Keratinocyte (primary cell): ENCODE results near the gene RNF8. TPM values are rescaled to one million over a fixed set of nuclear protein-coding genes. Genes with fewer than 3 reads are reported as not detected.

Experiments used
- DNase-seq: peaks from one replicate; pipeline ENCODE4 v3.0.0-alpha.2; 2011; ENCODE audit warnings: low read depth, missing footprints, low spot score
- FAIRE-seq: peaks from 2 replicates; lab custom pipeline; 2011; peaks lifted over from hg19 to GRCh38; lab: Jason Lieb, UNC
- H2AFZ ChIP-seq: 2 replicates; pipeline ENCODE4 v1.6.0; 2012; ENCODE audit warnings: low read length, control low read depth, inconsistent platforms; ENCODE audit not compliant: control insufficient read depth
- H3K27ac ChIP-seq: 2 replicates; pipeline ENCODE4 v1.5.1; 2011; ENCODE audit warnings: low read length; ENCODE audit not compliant: control insufficient read depth, insufficient read depth
- H3K27me3 ChIP-seq: 3 replicates; pipeline ENCODE4 v1.6.0; 2011; ENCODE audit warnings: low read length; ENCODE audit not compliant: control insufficient read depth, insufficient read depth; ENCODE audit errors: extremely low read depth
- H3K36me3 ChIP-seq, 2 experiments: 2 replicates in 1 of 2; 3 replicates in 1 of 2; pipeline ENCODE4 v1.5.1; 2011; ENCODE audit warnings: low read length in 2 of 2, mild to moderate bottlenecking in 1 of 2; ENCODE audit not compliant: control insufficient read depth in 2 of 2, insufficient read depth in 2 of 2; ENCODE audit errors: extremely low read depth in 1 of 2
- H3K4me1 ChIP-seq: 3 replicates; pipeline ENCODE4 v1.5.1; 2011; ENCODE audit warnings: low read length; ENCODE audit not compliant: control insufficient read depth, insufficient read depth; ENCODE audit errors: extremely low read depth
- H3K4me2 ChIP-seq: 3 replicates; pipeline ENCODE4 v1.6.0; 2011; ENCODE audit warnings: low read depth, low read length; ENCODE audit not compliant: control insufficient read depth, insufficient read depth; ENCODE audit errors: extremely low read depth
- H3K4me3 ChIP-seq, 3 experiments: fragments of 200-600 bp in 1 of 3; sonication (generic) in 1 of 3; 2 replicates in 2 of 3; 3 replicates in 1 of 3; pipeline ENCODE4 v1.5.1; 2011 to 2016; ENCODE audit warnings: low read length in 3 of 3, mild to moderate bottlenecking in 3 of 3, control low read depth in 2 of 3, inconsistent platforms in 1 of 3, low read depth in 1 of 3, mixed read lengths in 1 of 3, mixed run types in 1 of 3, moderate library complexity in 1 of 3; ENCODE audit not compliant: control insufficient read depth in 2 of 3, insufficient read depth in 2 of 3; ENCODE audit errors: extremely low read depth in 1 of 3
- H3K79me2 ChIP-seq: 2 replicates; pipeline ENCODE4 v1.6.0; 2012; ENCODE audit warnings: low read length; ENCODE audit not compliant: control insufficient read depth, insufficient read depth
- H3K9ac ChIP-seq: 3 replicates; pipeline ENCODE4 v1.6.0; 2011; ENCODE audit warnings: low read length; ENCODE audit not compliant: control insufficient read depth, insufficient read depth; ENCODE audit errors: extremely low read depth
- H3K9me1 ChIP-seq: 3 replicates; pipeline ENCODE4 v1.6.0; 2011; ENCODE audit warnings: low read length; ENCODE audit not compliant: control insufficient read depth, insufficient read depth; ENCODE audit errors: extremely low read depth
- H3K9me3 ChIP-seq: 2 replicates; pipeline ENCODE4 v1.5.1; 2012; ENCODE audit warnings: low read depth, low read length; ENCODE audit not compliant: control insufficient read depth
- H4K20me1 ChIP-seq: 3 replicates; pipeline ENCODE4 v1.6.0; 2011; ENCODE audit warnings: low read length; ENCODE audit not compliant: control insufficient read depth, insufficient read depth; ENCODE audit errors: extremely low read depth
- EZH2 ChIP-seq: IDR thresholded peaks from one replicate; pipeline ENCODE4 v1.6.1; 2012; ENCODE audit warnings: inconsistent platforms, mild to moderate bottlenecking, low read length, moderate library complexity
- dilution Hi-C: fragments of 300-500 bp; cut with MboI; formaldehyde crosslinking; loops from one replicate; pipeline ENCODE4 v1.7.0; 2020; ENCODE audit warnings: low sequenced_read_pairs; ENCODE audit not compliant: extremely low pct_ligation_motif_present
- polyA plus RNA-seq, 5 experiments: library from polyadenylated mRNA; depleted of rRNA in 3 of 5; stranded (reverse) in 3 of 5; stranded (forward) in 1 of 5; unstranded in 1 of 5; fragments of >200 nt; gene quantifications; 1 replicate in 1 of 5; 2 replicates in 3 of 5; 3 replicates in 1 of 5; pipeline versions ENCODE4 v1.2.1 to v1.2.3, GENCODE V29; 2011 to 2012; ENCODE audit warnings: missing spikeins in 2 of 5, low read depth in 1 of 5, low replicate concordance in 1 of 5
- TF ChIP-seq, protein P1 (sequence below), 3 experiments: IDR thresholded peaks in 1 of 3; conservative IDR thresholded peaks in 1 of 3; optimal IDR thresholded peaks in 1 of 3; 2 replicates in 2 of 3; 3 replicates in 1 of 3; pipeline versions ENCODE3 to v1.5.1; 2011; ENCODE audit warnings: low read length in 3 of 3, mild to moderate bottlenecking in 3 of 3, moderate library complexity in 2 of 3, control low read depth in 1 of 3, inconsistent platforms in 1 of 3; ENCODE audit not compliant: insufficient read depth in 2 of 3; ENCODE audit errors: extremely low read depth in 1 of 3

Gene RNF8
- polyA plus RNA-seq, 1 donor (not counting 4 experiments of a cell fraction or from before 2014, with no cell fraction given) = 34.5 TPM

DNA sequence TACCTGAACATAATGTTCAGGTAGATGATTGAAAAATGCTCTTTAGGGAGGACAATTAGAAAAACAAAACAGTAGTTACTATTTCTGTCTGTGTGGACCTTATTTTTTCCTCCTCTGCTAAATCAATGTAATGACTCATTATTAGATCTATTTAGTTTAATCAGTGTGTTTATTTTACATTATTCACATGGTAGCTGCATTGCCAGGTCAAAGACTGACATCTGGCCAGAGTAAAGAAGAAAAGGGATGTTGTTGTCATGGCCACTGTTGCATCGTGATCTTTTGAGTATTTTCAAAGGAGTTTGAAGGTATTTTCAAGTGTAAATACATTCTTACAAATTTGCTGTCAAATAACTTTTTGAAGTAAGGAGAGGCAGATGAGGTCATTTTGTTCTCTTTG, 85.1 kb downstream of the RNF8 start:
- no peaks in the 10 kb centered on the region for H3K27me3 ChIP-seq
- FAIRE-seq (no peak), DNase-seq (no peak)
- H3K9me1 ChIP-seq = no peaks in the 10 kb centered on the region
- dilution Hi-C loops = no loop called here
- H3K9me3 ChIP-seq = no peaks in the 10 kb centered on the region
- no peak overlapping the region for H3K4me2 ChIP-seq
- no peaks in the 10 kb centered on the region for H4K20me1 ChIP-seq
- no peak overlapping the region for H3K9ac ChIP-seq
- H3K27ac ChIP-seq = no peak overlapping the region
- no peak overlapping the region for H2AFZ ChIP-seq
- H3K36me3 ChIP-seq = peaks cover 14 to 15% of the 10 kb centered on the region in 2 experiments
- H3K79me2 ChIP-seq = peaks cover 20% of the 10 kb centered on the region
- H3K4me3 ChIP-seq = no peak overlapping the region
- TF ChIP-seq EZH2 = no peak
- TF ChIP-seq, protein P1, sequence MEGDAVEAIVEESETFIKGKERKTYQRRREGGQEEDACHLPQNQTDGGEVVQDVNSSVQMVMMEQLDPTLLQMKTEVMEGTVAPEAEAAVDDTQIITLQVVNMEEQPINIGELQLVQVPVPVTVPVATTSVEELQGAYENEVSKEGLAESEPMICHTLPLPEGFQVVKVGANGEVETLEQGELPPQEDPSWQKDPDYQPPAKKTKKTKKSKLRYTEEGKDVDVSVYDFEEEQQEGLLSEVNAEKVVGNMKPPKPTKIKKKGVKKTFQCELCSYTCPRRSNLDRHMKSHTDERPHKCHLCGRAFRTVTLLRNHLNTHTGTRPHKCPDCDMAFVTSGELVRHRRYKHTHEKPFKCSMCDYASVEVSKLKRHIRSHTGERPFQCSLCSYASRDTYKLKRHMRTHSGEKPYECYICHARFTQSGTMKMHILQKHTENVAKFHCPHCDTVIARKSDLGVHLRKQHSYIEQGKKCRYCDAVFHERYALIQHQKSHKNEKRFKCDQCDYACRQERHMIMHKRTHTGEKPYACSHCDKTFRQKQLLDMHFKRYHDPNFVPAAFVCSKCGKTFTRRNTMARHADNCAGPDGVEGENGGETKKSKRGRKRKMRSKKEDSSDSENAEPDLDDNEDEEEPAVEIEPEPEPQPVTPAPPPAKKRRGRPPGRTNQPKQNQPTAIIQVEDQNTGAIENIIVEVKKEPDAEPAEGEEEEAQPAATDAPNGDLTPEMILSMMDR (optimal IDR thresholded peaks at IDR 0.05 in 1 of 3, IDR thresholded peaks at IDR 0.05 in 1 of 3, conservative IDR thresholded peaks at IDR 0.05 in 1 of 3; ENCODE audit: extremely low read depth in 1 of 3, insufficient read depth in 2 of 3, low read length in 3 of 3) = no peak
- peaks cover 10% of the 10 kb centered on the region for H3K4me1 ChIP-seq

DNA sequence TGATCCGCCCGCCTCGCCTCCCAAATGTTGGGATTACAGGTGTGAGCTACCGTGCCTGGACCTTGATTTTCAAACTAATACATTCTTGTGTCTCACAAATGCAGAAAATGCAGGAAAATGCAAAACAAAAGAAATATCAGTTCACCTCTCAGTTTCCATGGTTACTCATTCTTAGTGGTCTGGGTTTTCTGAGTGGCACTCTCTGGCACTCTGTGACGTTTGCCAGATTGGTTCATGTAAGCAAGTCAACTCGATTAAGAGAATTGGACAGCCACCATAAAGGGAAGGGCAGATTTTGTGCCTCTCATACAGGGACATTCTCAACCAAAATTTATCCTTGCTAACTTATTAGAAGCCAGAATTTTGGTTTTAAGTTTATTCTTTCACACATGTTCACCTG, 87.9 kb downstream of the RNF8 start:
- dilution Hi-C loops = no loop called here
- Histone ChIP-seq H3K36me3 (peaks cover 8 to 11% of the 10 kb centered on the region in 2 experiments), H3K4me3 (no peak overlapping the region), H3K27me3 (no peaks in the 10 kb centered on the region), H3K79me2 (peaks cover 2% of the 10 kb centered on the region), H3K4me2 (no peak overlapping the region), H3K9me1 (no peaks in the 10 kb centered on the region), H3K9ac (no peak overlapping the region), H4K20me1 (no peaks in the 10 kb centered on the region), H2AFZ (no peak overlapping the region), H3K27ac (no peak overlapping the region), H3K4me1 (peaks cover 4% of the 10 kb centered on the region), H3K9me3 (no peaks in the 10 kb centered on the region)
- TF ChIP-seq, protein P1 (optimal IDR thresholded peaks at IDR 0.05 in 1 of 3, IDR thresholded peaks at IDR 0.05 in 1 of 3, conservative IDR thresholded peaks at IDR 0.05 in 1 of 3; ENCODE audit: extremely low read depth in 1 of 3, insufficient read depth in 2 of 3, low read length in 3 of 3) = no peak
- no peak for TF ChIP-seq EZH2
- FAIRE-seq (no peak), DNase-seq (no peak)
